HepG2 (cell line): ENCODE measurements around the gene MYH10. TPM values are rescaled to one million over a fixed set of nuclear protein-coding genes. Genes with fewer than 3 reads are reported as not detected.
A peak's percentile ranks its signal among the peaks of the same experiment; 100 is the strongest.

Experiments
- ARID4A ChIP-seq: sonication (generic); formaldehyde crosslinking; IDR thresholded peaks from 2 replicates; pipeline ENCODE4 v1.5.0; 2020; ENCODE audit warnings: mild to moderate bottlenecking, missing genetic modification reagents, borderline replicate concordance
- BCL6 ChIP-seq: IDR thresholded peaks from 2 replicates; pipeline ENCODE4 v1.6.1; 2016; ENCODE audit warnings: missing genetic modification reagents, missing compliant biosample characterization
- HNRNPK ChIP-seq: fragments of 200-400 bp; formaldehyde crosslinking; IDR thresholded peaks from 2 replicates; pipeline ENCODE4 v1.6.1; 2018; ENCODE audit warnings: low read length, low read depth, moderate library complexity, mild to moderate bottlenecking; ENCODE audit not compliant: poor library complexity, severe bottlenecking
- KAT7 ChIP-seq: IDR thresholded peaks from 2 replicates; pipeline ENCODE4 v1.6.1; 2018; ENCODE audit warnings: borderline replicate concordance, missing compliant biosample characterization
- MEF2D ChIP-seq: sonication (generic); formaldehyde crosslinking; IDR thresholded peaks from 2 replicates; pipeline ENCODE4 v1.5.1; 2020; ENCODE audit warnings: mild to moderate bottlenecking, missing genetic modification reagents
- NCOA2 ChIP-seq: sonication (generic); formaldehyde crosslinking; IDR thresholded peaks from 2 replicates; pipeline ENCODE4 v1.8.0; 2022; ENCODE audit warnings: inconsistent platforms
- PHF21A ChIP-seq: sonication (generic); formaldehyde crosslinking; IDR thresholded peaks from 2 replicates; pipeline ENCODE4 v1.5.0; 2020; ENCODE audit warnings: mild to moderate bottlenecking, missing genetic modification reagents
- PPARG ChIP-seq: conservative IDR thresholded peaks from 2 replicates; pipeline ENCODE4 v1.6.1; 2016; ENCODE audit warnings: missing biosample characterization, missing genetic modification reagents
- STAT5B ChIP-seq: sonication (generic); formaldehyde crosslinking; IDR thresholded peaks from 2 replicates; pipeline ENCODE4 v1.4.0; 2020; ENCODE audit warnings: missing genetic modification reagents
- TBX2 ChIP-seq: sonication (generic); formaldehyde crosslinking; IDR thresholded peaks from 2 replicates; pipeline ENCODE4 v1.5.0; 2020; ENCODE audit warnings: missing genetic modification reagents, mild to moderate bottlenecking, borderline replicate concordance
- TEAD3 ChIP-seq: optimal IDR thresholded peaks from 2 replicates; pipeline ENCODE3; 2016; ENCODE audit warnings: borderline replicate concordance
- XRCC5 ChIP-seq: fragments of 200-400 bp; formaldehyde crosslinking; optimal IDR thresholded peaks from 2 replicates; pipeline ENCODE3; 2017; ENCODE audit warnings: mild to moderate bottlenecking, low read length
- ZNF543 ChIP-seq: sonication (generic); formaldehyde crosslinking; IDR thresholded peaks from 2 replicates; pipeline ENCODE4 v1.4.0; 2020; ENCODE audit warnings: mild to moderate bottlenecking, missing genetic modification reagents
- ZNF644 ChIP-seq: IDR thresholded peaks from 2 replicates; pipeline ENCODE4 v1.6.1; 2016; ENCODE audit warnings: low read depth
- polyA plus RNA-seq, 8 experiments: library from polyadenylated mRNA; depleted of rRNA in 3 of 8; stranded (reverse) in 7 of 8; unstranded in 1 of 8; fragments of >200 nt; fragmentation: Illumina TruSeq in 4 of 8; extraction: Trizol in 4 of 8; gene quantifications; 2 replicates each; pipeline versions ENCODE4 v1.2.1 to v1.2.3, GENCODE V29; 2011 to 2016; ENCODE audit warnings: low read depth in 4 of 8, missing spikeins in 1 of 8, mixed read lengths in 1 of 8; ENCODE audit not compliant: insufficient read depth in 1 of 8
- total RNA-seq, 5 experiments: library from RNA; depleted of rRNA; stranded (reverse); fragments of >200 nt; fragmentation: Illumina TruSeq; extraction: Trizol; gene quantifications; 2 replicates each; pipeline ENCODE4 v1.2.3, GENCODE V29; 2016; ENCODE audit warnings: low read depth in 1 of 5
- TF ChIP-seq, protein P1 (sequence below): sonication (generic); formaldehyde crosslinking; IDR thresholded peaks from 2 replicates; pipeline ENCODE4 v1.4.0; 2020; ENCODE audit warnings: missing genetic modification reagents, borderline replicate concordance
- TF ChIP-seq, protein P2 (sequence below): IDR thresholded peaks from 2 replicates; pipeline ENCODE4 v1.6.1; 2016; ENCODE audit warnings: missing biosample characterization, missing genetic modification reagents, low read depth
- TF ChIP-seq, protein P3 (sequence below): IDR thresholded peaks from 2 replicates; pipeline ENCODE4 v1.4.0; 2020; ENCODE audit warnings: mild to moderate bottlenecking, missing genetic modification reagents

MYH10 gene
- total and polyA plus RNA-seq, 2 of the 13 experiments (the other 11 are each of a cell fraction or from before 2014, with no cell fraction given) = 43.4 to 68.6 TPM

GRCh38 chr17:8532021-8532420 is 98.5 kb downstream of the MYH10 start (continued):
- TF ChIP-seq ARID4A = peak; percentile 33; the same call in 1 of the 2 replicates
- TF ChIP-seq, protein P1, sequence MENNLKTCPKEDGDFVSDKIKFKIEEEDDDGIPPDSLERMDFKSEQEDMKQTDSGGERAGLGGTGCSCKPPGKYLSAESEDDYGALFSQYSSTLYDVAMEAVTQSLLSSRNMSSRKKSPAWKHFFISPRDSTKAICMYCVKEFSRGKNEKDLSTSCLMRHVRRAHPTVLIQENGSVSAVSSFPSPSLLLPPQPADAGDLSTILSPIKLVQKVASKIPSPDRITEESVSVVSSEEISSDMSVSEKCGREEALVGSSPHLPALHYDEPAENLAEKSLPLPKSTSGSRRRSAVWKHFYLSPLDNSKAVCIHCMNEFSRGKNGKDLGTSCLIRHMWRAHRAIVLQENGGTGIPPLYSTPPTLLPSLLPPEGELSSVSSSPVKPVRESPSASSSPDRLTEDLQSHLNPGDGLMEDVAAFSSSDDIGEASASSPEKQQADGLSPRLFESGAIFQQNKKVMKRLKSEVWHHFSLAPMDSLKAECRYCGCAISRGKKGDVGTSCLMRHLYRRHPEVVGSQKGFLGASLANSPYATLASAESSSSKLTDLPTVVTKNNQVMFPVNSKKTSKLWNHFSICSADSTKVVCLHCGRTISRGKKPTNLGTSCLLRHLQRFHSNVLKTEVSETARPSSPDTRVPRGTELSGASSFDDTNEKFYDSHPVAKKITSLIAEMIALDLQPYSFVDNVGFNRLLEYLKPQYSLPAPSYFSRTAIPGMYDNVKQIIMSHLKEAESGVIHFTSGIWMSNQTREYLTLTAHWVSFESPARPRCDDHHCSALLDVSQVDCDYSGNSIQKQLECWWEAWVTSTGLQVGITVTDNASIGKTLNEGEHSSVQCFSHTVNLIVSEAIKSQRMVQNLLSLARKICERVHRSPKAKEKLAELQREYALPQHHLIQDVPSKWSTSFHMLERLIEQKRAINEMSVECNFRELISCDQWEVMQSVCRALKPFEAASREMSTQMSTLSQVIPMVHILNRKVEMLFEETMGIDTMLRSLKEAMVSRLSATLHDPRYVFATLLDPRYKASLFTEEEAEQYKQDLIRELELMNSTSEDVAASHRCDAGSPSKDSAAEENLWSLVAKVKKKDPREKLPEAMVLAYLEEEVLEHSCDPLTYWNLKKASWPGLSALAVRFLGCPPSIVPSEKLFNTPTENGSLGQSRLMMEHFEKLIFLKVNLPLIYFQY (CRISPR knock-in tag) = no peak
- TF ChIP-seq KAT7 (CRISPR knock-in tag) = no peak
- TF ChIP-seq, protein P2, sequence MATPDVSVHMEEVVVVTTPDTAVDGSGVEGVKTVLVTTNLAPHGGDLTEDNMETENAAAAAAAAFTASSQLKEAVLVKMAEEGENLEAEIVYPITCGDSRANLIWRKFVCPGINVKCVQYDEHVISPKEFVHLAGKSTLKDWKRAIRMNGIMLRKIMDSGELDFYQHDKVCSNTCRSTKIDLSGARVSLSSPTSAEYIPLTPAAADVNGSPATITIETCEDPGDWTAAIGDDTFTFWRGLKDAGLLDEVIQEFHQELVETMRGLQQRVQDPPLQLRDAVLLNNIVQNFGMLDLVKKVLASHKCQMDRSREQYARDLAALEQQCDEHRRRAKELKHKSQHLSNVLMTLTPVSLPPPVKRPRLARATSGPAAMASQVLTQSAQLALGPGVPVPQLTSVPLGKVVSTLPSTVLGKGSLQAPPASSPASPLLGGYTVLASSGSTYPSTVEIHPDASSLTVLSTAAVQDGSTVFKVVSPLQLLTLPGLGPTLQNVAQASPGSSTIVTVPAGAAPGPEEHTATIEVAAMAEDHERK (CRISPR knock-in tag) = no peak
- TF ChIP-seq ZNF644 = peak; percentile 91
- TF ChIP-seq MEF2D (CRISPR knock-in tag) = peak; percentile 63; the same call in 1 of the 2 replicates
- TF ChIP-seq NCOA2 (CRISPR knock-in tag) = 0 out of 2 replicates have a peak, but pooled peaks have one; percentile 25
- TF ChIP-seq ZNF543 (CRISPR knock-in tag) = 0 out of 2 replicates have a peak, but pooled peaks have one; percentile 42
- no peak for TF ChIP-seq STAT5B
- peak; percentile 22; the same call in 1 of the 2 replicates for TF ChIP-seq TBX2 (CRISPR knock-in tag)
- peak; percentile 58 for TF ChIP-seq XRCC5
- 0 out of 2 replicates have a peak, but pooled peaks have one; percentile 26 for TF ChIP-seq PHF21A (CRISPR knock-in tag)
- peak; percentile 32 for TF ChIP-seq TEAD3 (CRISPR knock-in tag)
- TF ChIP-seq, protein P3, sequence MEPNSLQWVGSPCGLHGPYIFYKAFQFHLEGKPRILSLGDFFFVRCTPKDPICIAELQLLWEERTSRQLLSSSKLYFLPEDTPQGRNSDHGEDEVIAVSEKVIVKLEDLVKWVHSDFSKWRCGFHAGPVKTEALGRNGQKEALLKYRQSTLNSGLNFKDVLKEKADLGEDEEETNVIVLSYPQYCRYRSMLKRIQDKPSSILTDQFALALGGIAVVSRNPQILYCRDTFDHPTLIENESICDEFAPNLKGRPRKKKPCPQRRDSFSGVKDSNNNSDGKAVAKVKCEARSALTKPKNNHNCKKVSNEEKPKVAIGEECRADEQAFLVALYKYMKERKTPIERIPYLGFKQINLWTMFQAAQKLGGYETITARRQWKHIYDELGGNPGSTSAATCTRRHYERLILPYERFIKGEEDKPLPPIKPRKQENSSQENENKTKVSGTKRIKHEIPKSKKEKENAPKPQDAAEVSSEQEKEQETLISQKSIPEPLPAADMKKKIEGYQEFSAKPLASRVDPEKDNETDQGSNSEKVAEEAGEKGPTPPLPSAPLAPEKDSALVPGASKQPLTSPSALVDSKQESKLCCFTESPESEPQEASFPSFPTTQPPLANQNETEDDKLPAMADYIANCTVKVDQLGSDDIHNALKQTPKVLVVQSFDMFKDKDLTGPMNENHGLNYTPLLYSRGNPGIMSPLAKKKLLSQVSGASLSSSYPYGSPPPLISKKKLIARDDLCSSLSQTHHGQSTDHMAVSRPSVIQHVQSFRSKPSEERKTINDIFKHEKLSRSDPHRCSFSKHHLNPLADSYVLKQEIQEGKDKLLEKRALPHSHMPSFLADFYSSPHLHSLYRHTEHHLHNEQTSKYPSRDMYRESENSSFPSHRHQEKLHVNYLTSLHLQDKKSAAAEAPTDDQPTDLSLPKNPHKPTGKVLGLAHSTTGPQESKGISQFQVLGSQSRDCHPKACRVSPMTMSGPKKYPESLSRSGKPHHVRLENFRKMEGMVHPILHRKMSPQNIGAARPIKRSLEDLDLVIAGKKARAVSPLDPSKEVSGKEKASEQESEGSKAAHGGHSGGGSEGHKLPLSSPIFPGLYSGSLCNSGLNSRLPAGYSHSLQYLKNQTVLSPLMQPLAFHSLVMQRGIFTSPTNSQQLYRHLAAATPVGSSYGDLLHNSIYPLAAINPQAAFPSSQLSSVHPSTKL (CRISPR knock-in tag) = peak; percentile 60
- TF ChIP-seq BCL6 (CRISPR knock-in tag) = peak; percentile 63
- 0 out of 2 replicates have a peak, but pooled peaks have one; percentile 37 for TF ChIP-seq PPARG (CRISPR knock-in tag)
- no peak for TF ChIP-seq HNRNPK
